HCT116 (cell line): ENCODE measurements around the gene RAB3C.

Experiments used
- CTCF ChIP-seq, 3 experiments: fragments of 200-600 bp in 1 of 3; sonication (generic) in 1 of 3; IDR thresholded peaks in 2 of 3; conservative IDR thresholded peaks in 1 of 3; 2 replicates each; pipeline ENCODE4 v1.5.1; 2012 to 2017; ENCODE audit warnings: low read depth in 2 of 3, low read length in 2 of 3, antibody characterized with exemption in 1 of 3, borderline replicate concordance in 1 of 3, control low read depth in 1 of 3, mild to moderate bottlenecking in 1 of 3, mixed read lengths in 1 of 3, mixed run types in 1 of 3, moderate library complexity in 1 of 3; ENCODE audit not compliant: insufficient read depth in 1 of 3
- EZH2 ChIP-seq: fragments of 200-600 bp; sonication (generic); IDR thresholded peaks from 2 replicates; pipeline ENCODE4 v1.6.1; 2017; ENCODE audit warnings: antibody characterized with exemption, mixed run types
- EZH2phosphoT487 ChIP-seq: fragments of 200-600 bp; IDR thresholded peaks from 2 replicates; pipeline ENCODE4 v1.6.1; 2018; ENCODE audit warnings: antibody characterized with exemption, borderline replicate concordance
- POLR2A ChIP-seq: IDR thresholded peaks from 2 replicates; pipeline ENCODE4 v1.7.0; 2011; ENCODE audit warnings: borderline replicate concordance; ENCODE audit not compliant: insufficient read depth, insufficient read length; ENCODE audit errors: extremely low read depth
- POLR2AphosphoS5 ChIP-seq: IDR thresholded peaks from 2 replicates; pipeline ENCODE4 v1.6.1; 2011; ENCODE audit warnings: mild to moderate bottlenecking, low read depth, low read length, moderate library complexity
- SIN3A ChIP-seq: IDR thresholded peaks from 2 replicates; pipeline ENCODE4 v1.6.1; 2012; ENCODE audit warnings: low read depth
- ZBTB33 ChIP-seq: IDR thresholded peaks from 2 replicates; pipeline ENCODE4 v1.6.1; 2011; ENCODE audit warnings: mild to moderate bottlenecking, low read length, moderate library complexity; ENCODE audit not compliant: insufficient replicate concordance; ENCODE audit errors: extremely low read depth

GRCh38 chr5:58615972-58616371, 33.1 kb downstream of the RAB3C start:
- TF ChIP-seq CTCF (IDR thresholded peaks at IDR 0.05 in 2 of 3, conservative IDR thresholded peaks at IDR 0.05 in 1 of 3; ENCODE audit: borderline replicate concordance in 1 of 3, insufficient read depth in 1 of 3, low read depth in 2 of 3, low read length in 2 of 3) = no peak
- no peak for TF ChIP-seq POLR2A
- TF ChIP-seq EZH2phosphoT487 = no peak
- no peak for TF ChIP-seq SIN3A
- TF ChIP-seq POLR2AphosphoS5 = no peak
- TF ChIP-seq ZBTB33 = no peak
- TF ChIP-seq EZH2 = no peak
